ENCODE data around the gene ADIPOR2.

DNA sequence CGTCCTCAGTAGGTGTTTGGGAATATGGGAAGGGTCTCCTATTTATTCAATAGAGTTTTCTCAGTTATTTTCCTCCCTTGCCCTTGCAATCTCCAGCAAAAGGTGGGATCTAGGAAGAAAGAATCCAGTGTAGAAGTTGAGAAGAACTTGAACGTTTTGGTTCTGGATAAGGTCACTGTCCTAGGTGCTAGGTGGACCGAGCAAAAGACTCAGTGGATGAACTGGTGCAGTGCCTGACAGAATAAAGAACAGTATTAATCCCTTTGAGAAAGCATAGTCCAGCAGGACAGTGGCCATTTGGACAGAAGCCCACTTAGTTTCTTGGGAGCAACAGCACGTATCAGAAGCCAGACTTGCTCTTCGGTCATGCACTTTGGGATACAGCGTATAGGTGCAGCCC, 96.8 kb downstream of the ADIPOR2 start:
- TF ChIP-seq, protein P1, sequence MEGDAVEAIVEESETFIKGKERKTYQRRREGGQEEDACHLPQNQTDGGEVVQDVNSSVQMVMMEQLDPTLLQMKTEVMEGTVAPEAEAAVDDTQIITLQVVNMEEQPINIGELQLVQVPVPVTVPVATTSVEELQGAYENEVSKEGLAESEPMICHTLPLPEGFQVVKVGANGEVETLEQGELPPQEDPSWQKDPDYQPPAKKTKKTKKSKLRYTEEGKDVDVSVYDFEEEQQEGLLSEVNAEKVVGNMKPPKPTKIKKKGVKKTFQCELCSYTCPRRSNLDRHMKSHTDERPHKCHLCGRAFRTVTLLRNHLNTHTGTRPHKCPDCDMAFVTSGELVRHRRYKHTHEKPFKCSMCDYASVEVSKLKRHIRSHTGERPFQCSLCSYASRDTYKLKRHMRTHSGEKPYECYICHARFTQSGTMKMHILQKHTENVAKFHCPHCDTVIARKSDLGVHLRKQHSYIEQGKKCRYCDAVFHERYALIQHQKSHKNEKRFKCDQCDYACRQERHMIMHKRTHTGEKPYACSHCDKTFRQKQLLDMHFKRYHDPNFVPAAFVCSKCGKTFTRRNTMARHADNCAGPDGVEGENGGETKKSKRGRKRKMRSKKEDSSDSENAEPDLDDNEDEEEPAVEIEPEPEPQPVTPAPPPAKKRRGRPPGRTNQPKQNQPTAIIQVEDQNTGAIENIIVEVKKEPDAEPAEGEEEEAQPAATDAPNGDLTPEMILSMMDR (conservative IDR thresholded peaks at IDR 0.05; ENCODE audit: low read depth, low read length), result no peak
- no peak for TF ChIP-seq EZH2 (IDR thresholded peaks at IDR 0.05; ENCODE audit: low read length, unreplicated experiment)

Measured in PC-3 (cell line).